A673 (cell line): ENCODE results near the gene SYNGR3. TPM values are rescaled to one million over a fixed set of nuclear protein-coding genes. Genes with fewer than 3 reads are reported as not detected.

ENCODE experiments used
- BruUV-seq: library from RNA; stranded (reverse); fragments of 400-500 nt; replicated peaks from 2 replicates; lab custom pipeline; 2021; lab: Mats Ljungman, UMichigan
- CTCF ChIA-PET: fragments of 300-600 bp; sonication (Branson Sonifier 250); formaldehyde crosslinking; loops from one replicate; lab custom pipeline; 2022; ENCODE audit warnings: antibody characterized with exemption; lab: Charles Lee
- POLR2A ChIA-PET: fragments of 300-600 bp; sonication (Branson Sonifier 250); formaldehyde crosslinking; loops from one replicate; lab custom pipeline; 2022; ENCODE audit warnings: antibody characterized with exemption; ENCODE audit not compliant: low non-redundant PET; lab: Charles Lee
- DNase-seq: peaks from one replicate; pipeline ENCODE4 v3.0.0-alpha.2; 2015; ENCODE audit warnings: low spot score
- H3K27ac ChIP-seq: fragments of 200-600 bp; sonication (generic); 2 replicates; pipeline ENCODE4 v1.5.1; 2016; ENCODE audit warnings: mixed run types, low read depth, mild to moderate bottlenecking, mixed read lengths, antibody characterized with exemption, low read length; ENCODE audit not compliant: poor library complexity, severe bottlenecking
- H3K27me3 ChIP-seq: fragments of 200-600 bp; sonication (generic); replicated peaks from 2 replicates; pipeline ENCODE4 v1.6.1; 2017; ENCODE audit warnings: mixed run types, low read depth, mild to moderate bottlenecking, mixed read lengths, antibody characterized with exemption, low read length; ENCODE audit not compliant: insufficient read depth, poor library complexity
- H3K36me3 ChIP-seq: fragments of 200-600 bp; sonication (generic); 2 replicates; pipeline ENCODE4 v1.6.1; 2016; ENCODE audit warnings: mixed run types, mild to moderate bottlenecking, mixed read lengths, antibody characterized with exemption, low read length; ENCODE audit not compliant: insufficient read depth, poor library complexity, severe bottlenecking
- H3K4me1 ChIP-seq: fragments of 200-600 bp; sonication (generic); 2 replicates; pipeline ENCODE4 v1.6.1; 2017; ENCODE audit warnings: mixed run types, mild to moderate bottlenecking, mixed read lengths, antibody characterized with exemption, low read length; ENCODE audit not compliant: insufficient read depth, poor library complexity, severe bottlenecking
- H3K4me3 ChIP-seq: fragments of 200-600 bp; sonication (generic); 2 replicates; pipeline ENCODE4 v1.5.1; 2016; ENCODE audit warnings: low read depth, mixed run types, mild to moderate bottlenecking, mixed read lengths, low read length; ENCODE audit not compliant: poor library complexity, severe bottlenecking
- H3K9me3 ChIP-seq: fragments of 200-600 bp; sonication (generic); 2 replicates; pipeline ENCODE4 v1.6.1; 2016; ENCODE audit warnings: mixed run types, low read depth, mild to moderate bottlenecking, mixed read lengths, antibody characterized with exemption, low read length; ENCODE audit not compliant: poor library complexity, severe bottlenecking
- EZH2 ChIP-seq: fragments of 200-600 bp; sonication (generic); IDR thresholded peaks from 2 replicates; pipeline ENCODE4 v1.6.1; 2017; ENCODE audit warnings: borderline replicate concordance, low read depth, mild to moderate bottlenecking, mixed read lengths, antibody characterized with exemption, low read length; ENCODE audit not compliant: poor library complexity, severe bottlenecking
- intact Hi-C: fragments of 100-400 bp; cut with micrococcal nuclease; formaldehyde crosslinking; loops from one replicate; pipeline ENCODE4 v1.10.0; 2022; ENCODE audit not compliant: unreplicated experiment
- total RNA-seq: library from RNA; stranded (reverse); gene quantifications from 2 replicates; pipeline ENCODE4 v1.2.3, GENCODE V29; 2021
- TF ChIP-seq, protein P1 (sequence below): fragments of 300-800, 200-600 bp; sonication (generic); conservative IDR thresholded peaks from 2 replicates; pipeline ENCODE4 v1.5.1; 2017; ENCODE audit warnings: low read depth, mild to moderate bottlenecking, antibody characterized with exemption, low read length, moderate library complexity, mixed read lengths

Gene SYNGR3
- total RNA-seq, 1 experiment from 2014 or later, result 1.4 TPM

DNA sequence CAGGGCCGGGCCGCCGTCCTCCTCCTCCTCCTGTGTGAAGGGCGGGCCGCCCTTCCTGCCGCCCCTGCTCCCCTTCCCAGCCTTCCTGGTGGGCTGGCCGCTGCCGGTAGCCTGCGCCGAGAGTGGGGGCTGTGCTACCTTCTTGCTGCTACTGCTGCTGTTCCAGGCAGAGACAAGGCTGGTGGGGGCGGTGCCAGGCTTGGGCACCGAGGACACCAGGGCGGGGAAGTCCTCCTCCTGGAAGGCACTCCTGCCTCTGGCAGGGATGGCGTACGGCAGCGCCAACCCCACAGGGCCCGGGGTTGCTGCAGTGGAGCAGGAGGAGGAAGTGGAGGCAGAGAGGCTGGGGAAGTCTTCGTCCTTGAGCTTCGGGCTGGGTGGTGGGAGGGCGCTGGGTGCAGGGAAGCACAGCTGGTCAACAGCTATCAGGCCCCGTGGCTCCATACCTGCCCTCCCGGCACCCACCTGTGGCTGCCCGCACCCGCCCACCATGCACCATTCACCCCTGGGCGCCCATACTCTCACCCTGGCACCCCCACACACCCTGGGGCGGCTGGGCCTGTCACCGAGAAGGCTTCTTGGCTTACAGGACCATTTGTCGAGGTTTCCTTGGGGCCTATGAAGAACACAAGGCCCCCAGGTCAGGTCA, 10.2 kb downstream of the SYNGR3 start:
- Histone ChIP-seq H3K4me1 (peaks cover 8% of the 10 kb centered on the region), H3K27me3 (no peaks in the 10 kb centered on the region), H3K9me3 (no peaks in the 10 kb centered on the region), H3K36me3 (peaks cover 63% of the 10 kb centered on the region), H3K4me3 (no peak overlapping the region), H3K27ac (no peak overlapping the region)
- TF ChIP-seq, protein P1, sequence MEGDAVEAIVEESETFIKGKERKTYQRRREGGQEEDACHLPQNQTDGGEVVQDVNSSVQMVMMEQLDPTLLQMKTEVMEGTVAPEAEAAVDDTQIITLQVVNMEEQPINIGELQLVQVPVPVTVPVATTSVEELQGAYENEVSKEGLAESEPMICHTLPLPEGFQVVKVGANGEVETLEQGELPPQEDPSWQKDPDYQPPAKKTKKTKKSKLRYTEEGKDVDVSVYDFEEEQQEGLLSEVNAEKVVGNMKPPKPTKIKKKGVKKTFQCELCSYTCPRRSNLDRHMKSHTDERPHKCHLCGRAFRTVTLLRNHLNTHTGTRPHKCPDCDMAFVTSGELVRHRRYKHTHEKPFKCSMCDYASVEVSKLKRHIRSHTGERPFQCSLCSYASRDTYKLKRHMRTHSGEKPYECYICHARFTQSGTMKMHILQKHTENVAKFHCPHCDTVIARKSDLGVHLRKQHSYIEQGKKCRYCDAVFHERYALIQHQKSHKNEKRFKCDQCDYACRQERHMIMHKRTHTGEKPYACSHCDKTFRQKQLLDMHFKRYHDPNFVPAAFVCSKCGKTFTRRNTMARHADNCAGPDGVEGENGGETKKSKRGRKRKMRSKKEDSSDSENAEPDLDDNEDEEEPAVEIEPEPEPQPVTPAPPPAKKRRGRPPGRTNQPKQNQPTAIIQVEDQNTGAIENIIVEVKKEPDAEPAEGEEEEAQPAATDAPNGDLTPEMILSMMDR, result no peak
- no peak for TF ChIP-seq EZH2
- CTCF ChIA-PET, result no interaction called here
- BruUV-seq, result no TSS peak
- intact Hi-C loops, result loop anchor here (10.0 kb wide), 1 partner anchor 215 kb away; the partner anchor contains the start of genes BRICD5 and PGP
- POLR2A ChIA-PET, result no interaction called here
- DNase-seq, result no peak

DNA sequence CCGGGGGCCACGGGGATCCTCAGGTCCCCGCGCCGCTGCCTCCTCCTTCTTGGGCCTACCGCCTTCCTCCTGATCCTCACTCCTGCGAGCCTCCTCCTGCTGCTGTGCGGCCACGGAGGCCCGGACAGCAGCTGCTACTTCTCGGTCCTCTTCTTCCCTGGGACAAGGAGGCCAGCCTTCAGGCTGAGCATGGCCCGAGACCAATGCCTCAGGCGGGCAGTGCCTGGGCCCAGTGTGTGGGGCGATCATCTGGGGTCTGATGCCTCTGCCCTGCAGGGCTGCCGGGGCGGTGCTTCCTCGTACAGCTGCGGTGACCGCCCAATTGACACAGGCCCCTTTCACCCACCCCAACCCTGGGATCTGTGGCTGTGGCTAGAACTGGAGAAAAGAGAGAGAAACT, 11.3 kb downstream of the SYNGR3 start:
- intact Hi-C loops, result loop anchor here (10.0 kb wide), 1 partner anchor 214 kb away; the partner anchor contains the start of genes BRICD5 and PGP

DNA sequence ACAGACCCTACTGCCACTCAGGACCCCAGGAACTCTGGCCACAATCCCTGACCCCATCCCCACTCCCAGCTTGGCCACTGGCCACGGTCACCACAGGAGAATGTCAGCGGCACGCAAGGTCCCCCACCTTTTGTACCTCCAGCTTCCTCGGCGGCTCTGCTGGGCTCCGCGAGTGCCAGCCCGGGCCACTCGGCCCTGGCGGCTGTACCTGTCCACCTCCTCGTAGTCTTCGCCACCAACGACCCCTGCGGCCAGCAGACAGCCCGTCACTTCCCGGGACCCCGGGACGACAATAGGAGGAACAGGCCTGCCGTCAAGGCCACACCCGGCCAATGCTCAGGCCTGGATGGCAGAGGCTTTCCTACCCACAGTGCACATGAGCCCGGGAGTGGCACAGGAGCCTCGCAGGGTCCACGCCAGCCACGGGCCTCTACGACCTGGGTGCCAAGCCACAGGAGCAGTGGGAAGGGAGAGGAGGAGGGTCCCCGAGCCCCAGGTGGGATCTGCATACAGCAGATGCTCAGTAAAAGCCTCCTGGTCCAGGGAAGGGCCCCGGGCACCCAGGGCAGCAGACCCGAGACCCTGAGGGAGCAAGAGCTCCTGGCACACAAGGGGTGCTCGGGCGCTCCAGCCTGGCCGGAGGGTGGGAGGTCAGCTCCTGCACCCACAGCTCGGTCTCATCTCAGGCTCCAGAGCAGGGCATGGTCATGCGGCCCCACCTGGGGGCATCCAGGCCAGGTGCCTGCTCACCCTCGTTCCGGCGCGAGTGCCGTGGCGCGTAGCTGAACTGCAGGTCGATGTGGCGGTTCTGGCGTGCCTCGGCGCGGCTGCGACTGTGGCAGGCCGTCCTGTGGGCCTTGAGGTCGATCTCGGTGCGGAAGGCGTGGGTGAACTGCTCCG, 11.9 kb downstream of the SYNGR3 start:
- Histone ChIP-seq H3K4me1 (peaks cover 24% of the 10 kb centered on the region), H3K36me3 (peaks cover 63% of the 10 kb centered on the region), H3K27ac (no peak overlapping the region), H3K9me3 (no peaks in the 10 kb centered on the region), H3K27me3 (no peaks in the 10 kb centered on the region), H3K4me3 (no peak overlapping the region)
- no TSS peak for BruUV-seq
- POLR2A ChIA-PET, result no interaction called here
- intact Hi-C loops, result loop anchor here (10.0 kb wide), 1 partner anchor 213 kb away; the partner anchor contains the start of genes BRICD5 and PGP
- no peak for DNase-seq
- TF ChIP-seq EZH2, result no peak
- CTCF ChIA-PET, result interaction anchor here (0.6 kb wide), 1 partner anchor 13 kb away, joined by 3 read pairs; no protein-coding TSS in a partner anchor

More for the DNA sequence above, 11.3 kb downstream of the SYNGR3 start:
- Histone ChIP-seq H3K9me3 (no peaks in the 10 kb centered on the region), H3K4me3 (no peak overlapping the region), H3K4me1 (peaks cover 18% of the 10 kb centered on the region), H3K36me3 (peaks cover 63% of the 10 kb centered on the region), H3K27me3 (no peaks in the 10 kb centered on the region), H3K27ac (no peak overlapping the region)
- no peak for DNase-seq
- ChIA-PET POLR2A (no interaction called here), CTCF (no interaction called here)
- no TSS peak for BruUV-seq
- no peak for TF ChIP-seq EZH2
- TF ChIP-seq, protein P1, result no peak
